ENCODE data around the gene TMEM88. TPM values are rescaled to one million over a fixed set of nuclear protein-coding genes. Genes with fewer than 3 reads are reported as not detected.

Gene TMEM88
- total and polyA plus RNA-seq, 2 of the 13 experiments (the other 11 are each of a cell fraction or from before 2014, with no cell fraction given), result 0.31 to 0.66 TPM

DNA sequence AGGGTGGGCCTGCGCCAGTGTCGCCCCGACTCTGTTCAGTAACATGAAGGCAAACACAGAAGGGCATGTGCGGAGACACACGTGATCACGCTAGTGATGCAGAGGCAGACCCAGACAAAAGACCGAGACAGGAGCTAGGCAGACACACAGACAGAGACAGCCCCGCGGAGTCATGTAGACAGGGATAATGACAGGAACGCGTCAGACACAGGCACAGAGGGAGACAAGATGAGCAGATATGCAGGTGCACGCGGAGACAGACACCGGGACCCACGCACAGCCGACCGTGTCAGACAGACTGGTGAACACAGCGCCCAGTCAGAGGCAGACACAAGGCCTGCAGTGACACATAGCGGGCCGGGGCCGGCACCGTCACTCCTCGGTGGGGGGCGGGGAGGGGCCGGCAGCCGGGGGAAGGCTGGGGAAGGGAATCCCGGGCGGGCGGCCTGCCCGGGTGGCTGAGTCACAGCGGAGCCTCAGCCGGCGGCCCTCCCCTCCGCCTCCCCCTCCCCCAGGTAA lies 13.4 kb upstream of the TMEM88 start (continued):
- TF ChIP-seq TCF12 (IDR thresholded peaks at IDR 0.05) (no peak), TCF12 (CRISPR knock-in tag; IDR thresholded peaks at IDR 0.05) (no peak), ZNF263 (CRISPR knock-in tag; IDR thresholded peaks at IDR 0.05) (0 out of 2 replicates have a peak, but pooled peaks have one; percentile 11), ZNF318 (CRISPR knock-in tag; IDR thresholded peaks at IDR 0.05) (peak; percentile 63; the same call in 1 of the 2 replicates), CREB1 (IDR thresholded peaks at IDR 0.05) (peak; percentile 46), CREB1 (CRISPR knock-in tag; IDR thresholded peaks at IDR 0.05) (no peak), MXI1 (IDR thresholded peaks at IDR 0.05; ENCODE audit: borderline replicate concordance, low read depth, low read length) (0 out of 3 replicates have a peak, but pooled peaks have one; percentile 69), ZNF253 (CRISPR knock-in tag; IDR thresholded peaks at IDR 0.05; ENCODE audit: borderline replicate concordance) (no peak), MATR3 (CRISPR knock-in tag; IDR thresholded peaks at IDR 0.05) (0 out of 2 replicates have a peak, but pooled peaks have one; percentile 32), MAZ (IDR thresholded peaks at IDR 0.05; ENCODE audit: borderline replicate concordance, low read depth, low read length) (no peak), MAZ (CRISPR knock-in tag; IDR thresholded peaks at IDR 0.05; ENCODE audit: low read depth) (peak; percentile 28), SSRP1 (CRISPR knock-in tag; IDR thresholded peaks at IDR 0.05) (peak; percentile 95), SIN3A (IDR thresholded peaks at IDR 0.05; ENCODE audit: borderline replicate concordance, low read depth, low read length) (no peak), SRY (CRISPR knock-in tag; IDR thresholded peaks at IDR 0.05) (peak; percentile 50; the same call in 1 of the 2 replicates), GTF3A (CRISPR knock-in tag; conservative IDR thresholded peaks at IDR 0.05) (no peak), WIZ (CRISPR knock-in tag; IDR thresholded peaks at IDR 0.05) (no peak), SAP130 (CRISPR knock-in tag; IDR thresholded peaks at IDR 0.05; ENCODE audit: low read depth) (peak; percentile 71), CHD4 (IDR thresholded peaks at IDR 0.05; ENCODE audit: borderline replicate concordance, low read length) (0 out of 2 replicates have a peak, but pooled peaks have one; percentile 4), POLR2G (IDR thresholded peaks at IDR 0.05; ENCODE audit: low read depth, low read length) (peak; percentile 11; the same call in 1 of the 2 replicates), MTA1 (CRISPR knock-in tag; IDR thresholded peaks at IDR 0.05; ENCODE audit: borderline replicate concordance) (peak; percentile 23; the same call in 1 of the 2 replicates), THAP11 (CRISPR knock-in tag; IDR thresholded peaks at IDR 0.05) (peak; percentile 19), TEAD3 (CRISPR knock-in tag; optimal IDR thresholded peaks at IDR 0.05; ENCODE audit: borderline replicate concordance) (peak; percentile 20)
- TF ChIP-seq, protein P1, sequence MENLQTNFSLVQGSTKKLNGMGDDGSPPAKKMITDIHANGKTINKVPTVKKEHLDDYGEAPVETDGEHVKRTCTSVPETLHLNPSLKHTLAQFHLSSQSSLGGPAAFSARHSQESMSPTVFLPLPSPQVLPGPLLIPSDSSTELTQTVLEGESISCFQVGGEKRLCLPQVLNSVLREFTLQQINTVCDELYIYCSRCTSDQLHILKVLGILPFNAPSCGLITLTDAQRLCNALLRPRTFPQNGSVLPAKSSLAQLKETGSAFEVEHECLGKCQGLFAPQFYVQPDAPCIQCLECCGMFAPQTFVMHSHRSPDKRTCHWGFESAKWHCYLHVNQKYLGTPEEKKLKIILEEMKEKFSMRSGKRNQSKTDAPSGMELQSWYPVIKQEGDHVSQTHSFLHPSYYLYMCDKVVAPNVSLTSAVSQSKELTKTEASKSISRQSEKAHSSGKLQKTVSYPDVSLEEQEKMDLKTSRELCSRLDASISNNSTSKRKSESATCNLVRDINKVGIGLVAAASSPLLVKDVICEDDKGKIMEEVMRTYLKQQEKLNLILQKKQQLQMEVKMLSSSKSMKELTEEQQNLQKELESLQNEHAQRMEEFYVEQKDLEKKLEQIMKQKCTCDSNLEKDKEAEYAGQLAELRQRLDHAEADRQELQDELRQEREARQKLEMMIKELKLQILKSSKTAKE (CRISPR knock-in tag; IDR thresholded peaks at IDR 0.05; ENCODE audit: borderline replicate concordance), result peak; percentile 85

Data from HepG2 (cell line).